ENCODE results near the gene DSE.
A peak's percentile ranks its signal among the peaks of the same experiment; 100 is the strongest.

Gene DSE

DNA sequence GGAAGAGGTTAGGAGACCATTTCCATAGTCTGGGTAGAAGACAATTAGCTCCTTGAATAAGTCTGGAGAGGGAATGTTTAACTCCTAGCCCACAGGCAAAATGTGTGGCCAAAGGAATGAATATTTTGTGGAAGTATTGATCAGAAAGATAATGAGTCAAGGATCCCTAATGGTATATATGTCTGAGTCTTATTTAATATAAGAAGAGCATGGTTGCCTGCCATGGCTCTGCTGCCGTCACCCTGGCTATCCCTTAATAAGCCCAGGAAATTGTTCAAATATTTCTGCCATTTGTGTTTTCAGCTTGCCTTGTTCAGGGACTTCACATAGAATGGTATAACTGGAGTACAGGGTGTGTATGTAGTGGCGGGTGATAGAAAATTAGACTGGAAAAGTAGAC is 72.4 kb downstream of the DSE start:
- DNase-seq (ENCODE audit: low read depth): no peak
- no peak overlapping the region for H3K4me3 ChIP-seq (ENCODE audit: low read length)
- TF ChIP-seq, protein P1, sequence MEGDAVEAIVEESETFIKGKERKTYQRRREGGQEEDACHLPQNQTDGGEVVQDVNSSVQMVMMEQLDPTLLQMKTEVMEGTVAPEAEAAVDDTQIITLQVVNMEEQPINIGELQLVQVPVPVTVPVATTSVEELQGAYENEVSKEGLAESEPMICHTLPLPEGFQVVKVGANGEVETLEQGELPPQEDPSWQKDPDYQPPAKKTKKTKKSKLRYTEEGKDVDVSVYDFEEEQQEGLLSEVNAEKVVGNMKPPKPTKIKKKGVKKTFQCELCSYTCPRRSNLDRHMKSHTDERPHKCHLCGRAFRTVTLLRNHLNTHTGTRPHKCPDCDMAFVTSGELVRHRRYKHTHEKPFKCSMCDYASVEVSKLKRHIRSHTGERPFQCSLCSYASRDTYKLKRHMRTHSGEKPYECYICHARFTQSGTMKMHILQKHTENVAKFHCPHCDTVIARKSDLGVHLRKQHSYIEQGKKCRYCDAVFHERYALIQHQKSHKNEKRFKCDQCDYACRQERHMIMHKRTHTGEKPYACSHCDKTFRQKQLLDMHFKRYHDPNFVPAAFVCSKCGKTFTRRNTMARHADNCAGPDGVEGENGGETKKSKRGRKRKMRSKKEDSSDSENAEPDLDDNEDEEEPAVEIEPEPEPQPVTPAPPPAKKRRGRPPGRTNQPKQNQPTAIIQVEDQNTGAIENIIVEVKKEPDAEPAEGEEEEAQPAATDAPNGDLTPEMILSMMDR (IDR thresholded peaks at IDR 0.05; ENCODE audit: insufficient read depth, low read depth, low read length, missing control alignments): no peak

DNA sequence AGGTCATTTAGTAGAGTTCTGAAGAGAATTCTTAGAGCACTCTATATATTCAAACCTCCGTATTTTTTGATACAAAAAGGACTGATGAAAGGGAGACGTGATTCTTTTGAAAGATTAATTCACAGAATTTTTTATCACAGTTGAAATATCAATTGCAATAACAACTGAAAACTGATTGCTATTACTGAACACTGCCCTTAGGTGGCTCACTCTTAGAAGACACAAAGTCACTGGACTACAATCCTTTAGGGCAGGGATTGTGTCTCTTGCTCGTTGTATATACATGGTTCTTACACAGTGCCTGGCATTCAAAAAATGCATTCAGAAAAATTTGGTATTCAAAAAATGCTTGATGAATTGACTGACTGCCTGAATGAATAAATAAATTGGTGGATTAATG is 73.3 kb downstream of the DSE start:
- TF ChIP-seq, protein P1 (IDR thresholded peaks at IDR 0.05; ENCODE audit: insufficient read depth, low read depth, low read length, missing control alignments): peak; percentile 62
- H3K4me3 ChIP-seq (ENCODE audit: low read length): no peak overlapping the region
- DNase-seq (ENCODE audit: low read depth): peak; percentile 59

DNA sequence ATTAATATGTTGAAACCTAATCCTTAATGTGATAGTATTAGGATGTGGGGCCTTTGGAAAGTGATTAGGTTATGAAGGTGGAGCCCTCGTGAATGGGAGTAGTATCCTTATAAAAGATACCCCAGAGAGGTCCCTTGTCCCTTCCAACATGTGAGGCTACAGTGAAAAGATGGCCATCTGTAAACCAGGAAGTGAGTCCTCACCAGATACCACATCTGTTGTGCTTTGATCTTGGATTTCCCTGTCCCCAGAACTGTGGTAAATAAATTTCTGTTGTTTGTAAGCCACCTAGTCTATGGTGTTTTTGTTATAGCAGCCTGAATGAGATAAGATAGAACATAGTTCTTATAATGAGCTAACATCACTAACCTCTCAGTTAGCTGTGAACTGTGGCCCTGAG is 73.8 kb downstream of the DSE start:
- TF ChIP-seq, protein P1 (IDR thresholded peaks at IDR 0.05; ENCODE audit: insufficient read depth, low read depth, low read length, missing control alignments): no peak
- no peak overlapping the region for H3K4me3 ChIP-seq (ENCODE audit: low read length)
- DNase-seq (ENCODE audit: low read depth): no peak

DNA sequence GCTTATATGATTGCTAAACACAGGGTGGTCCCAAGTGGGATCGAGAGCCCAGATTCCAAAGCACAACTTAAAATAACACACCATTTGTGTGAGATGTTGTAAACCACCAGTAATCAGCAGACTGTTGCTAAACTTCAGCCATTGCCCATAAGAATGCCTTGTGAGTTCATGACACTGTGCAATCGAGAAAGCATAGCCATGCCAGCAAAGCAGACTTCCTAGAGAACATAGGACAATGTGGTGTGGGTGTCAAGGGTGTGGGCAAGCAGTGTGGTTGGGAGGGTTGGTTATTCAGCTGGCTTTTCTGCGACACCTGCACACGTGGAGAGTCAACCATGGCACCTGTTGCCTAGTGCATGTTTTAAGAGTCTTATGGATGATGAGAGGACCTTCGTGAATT is 74.4 kb downstream of the DSE start:
- H3K4me3 ChIP-seq (ENCODE audit: low read length): no peak overlapping the region
- TF ChIP-seq, protein P1 (IDR thresholded peaks at IDR 0.05; ENCODE audit: insufficient read depth, low read depth, low read length, missing control alignments): no peak
- DNase-seq (ENCODE audit: low read depth): peak; percentile 15

DNA sequence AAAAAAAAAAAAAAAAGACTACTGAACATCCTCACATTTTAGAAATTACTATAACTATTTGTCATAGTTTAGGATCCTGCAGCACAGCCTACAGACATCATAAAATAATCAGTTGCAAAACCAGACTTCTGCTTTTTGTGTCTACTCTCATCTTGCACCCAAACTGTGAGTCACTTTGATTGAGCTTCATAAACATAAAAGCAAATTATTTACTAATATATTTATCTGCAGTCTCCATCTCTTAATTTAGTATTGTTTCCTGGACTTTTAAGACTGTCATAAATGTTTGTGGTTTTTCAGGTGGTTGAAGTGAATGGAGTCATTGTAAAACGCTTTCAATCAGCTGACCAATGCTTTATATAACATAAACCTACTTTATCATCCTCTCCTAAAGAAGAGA is 75.7 kb downstream of the DSE start:
- no peak overlapping the region for H3K4me3 ChIP-seq (ENCODE audit: low read length)
- DNase-seq (ENCODE audit: low read depth): peak; percentile 33
- TF ChIP-seq, protein P1 (IDR thresholded peaks at IDR 0.05; ENCODE audit: insufficient read depth, low read depth, low read length, missing control alignments): no peak

DNA sequence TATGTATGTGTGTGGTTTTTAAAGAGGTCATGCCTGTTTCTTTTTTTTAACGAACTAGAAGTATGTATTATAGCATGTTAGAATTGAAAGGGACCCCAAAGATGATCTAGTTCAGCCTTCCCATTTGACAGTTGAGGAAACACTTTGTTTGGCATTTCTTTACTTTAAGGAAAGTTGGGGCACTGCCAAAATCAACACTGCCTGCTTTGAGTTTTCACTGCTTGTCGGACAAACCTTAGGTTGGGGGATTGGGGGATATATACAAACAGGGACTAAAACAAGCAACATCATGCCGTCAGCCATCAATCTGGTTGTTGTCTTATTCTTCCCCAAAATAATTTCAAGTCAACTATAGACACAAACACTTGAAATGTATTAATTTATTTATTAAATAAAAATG is 76.3 kb downstream of the DSE start:
- peak; percentile 27 for DNase-seq (ENCODE audit: low read depth)
- H3K4me3 ChIP-seq (ENCODE audit: low read length): no peak overlapping the region
- TF ChIP-seq, protein P1 (IDR thresholded peaks at IDR 0.05; ENCODE audit: insufficient read depth, low read depth, low read length, missing control alignments): no peak

DNA sequence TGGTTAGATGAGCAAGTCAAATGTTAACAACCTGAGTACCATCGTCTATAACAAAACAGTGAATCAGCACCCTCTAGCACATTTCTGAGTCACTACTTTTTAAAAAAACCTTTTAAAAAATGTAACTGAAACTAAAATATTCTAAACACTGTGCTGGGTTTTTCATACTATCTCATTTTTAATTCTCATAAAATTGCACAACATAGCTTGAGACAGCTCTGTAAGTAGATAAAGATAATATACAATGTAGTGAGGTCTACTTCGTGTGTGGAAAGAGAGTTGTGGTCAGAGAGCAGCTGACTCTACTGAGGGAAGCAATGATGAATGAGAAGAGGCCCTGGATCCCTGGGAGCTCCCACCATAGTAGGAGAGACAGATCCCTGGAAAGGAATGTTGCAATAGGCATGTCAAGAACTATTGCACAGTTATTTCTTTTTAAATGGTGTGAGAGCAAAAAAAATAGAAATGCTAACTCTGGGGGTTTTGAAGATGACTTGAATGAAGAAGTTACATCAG is 76.8 kb downstream of the DSE start:
- TF ChIP-seq, protein P1 (IDR thresholded peaks at IDR 0.05; ENCODE audit: insufficient read depth, low read depth, low read length, missing control alignments): no peak
- DNase-seq (ENCODE audit: low read depth): peak; percentile 77
- no peak overlapping the region for H3K4me3 ChIP-seq (ENCODE audit: low read length)
